ENCODE data around the gene EPHX1. TPM values are rescaled to one million over a fixed set of nuclear protein-coding genes. Genes with fewer than 3 reads are reported as not detected.
A peak's percentile ranks its signal among the peaks of the same experiment; 100 is the strongest.
"Not testable (repeated sequence)": the region's sequence is repeated elsewhere in the genome, so short reads cannot be mapped to it uniquely, and the experiment has no call there.

The EPHX1 gene
- total RNA-seq, 1 experiment from 2014 or later = 54.6 TPM

GRCh38 chr1:225778337-225778669 is 31.6 kb upstream of the EPHX1 start:
- POLR2A ChIA-PET (ENCODE audit: unreplicated experiment) = interaction anchor here (0.6 to 1.2 kb wide), 6 partner anchors 103 to 318 kb away, joined by 3 to 14 read pairs (median 6); partner anchors contain the start of gene H3-3A
- no TSS peak for BruUV-seq (replicated peaks)
- intact Hi-C loops (cut with micrococcal nuclease) = loop anchor here (5.0 kb wide), 1 partner anchor 104 kb away; the partner anchor contains the start of gene TMEM63A
- H4K20me1 ChIP-seq (ENCODE audit: low read length) = peaks cover 42% of the 10 kb centered on the region
- peak overlapping the region; percentile 91 for H3K9ac ChIP-seq (ENCODE audit: low read length)
- H3K4me3 ChIP-seq (ENCODE audit: low read length) = peak overlapping the region; percentile 78
- peaks cover 41% of the 10 kb centered on the region for H3K4me1 ChIP-seq (ENCODE audit: insufficient read depth, low read length)
- CTCF ChIA-PET = interaction anchor here (0.6 to 1.7 kb wide), 5 partner anchors 32 to 305 kb away, joined by 3 to 11 read pairs (median 4); partner anchors contain the start of gene EPHX1
- H3K4me2 ChIP-seq (ENCODE audit: low read length) = peak overlapping the region; percentile 90
- H3K9me3 ChIP-seq (ENCODE audit: low read length) = no peaks in the 10 kb centered on the region
- no peaks in the 10 kb centered on the region for H3K27me3 ChIP-seq (ENCODE audit: low read length)
- peaks cover 20% of the 10 kb centered on the region for H3K36me3 ChIP-seq (ENCODE audit: low read depth, low read length)
- TF ChIP-seq EZH2 (IDR thresholded peaks at IDR 0.05; ENCODE audit: low read length, unreplicated experiment) (no peak), EZH2phosphoT487 (IDR thresholded peaks at IDR 0.05; ENCODE audit: borderline replicate concordance, low read length) (no peak)
- TF ChIP-seq, protein P1, sequence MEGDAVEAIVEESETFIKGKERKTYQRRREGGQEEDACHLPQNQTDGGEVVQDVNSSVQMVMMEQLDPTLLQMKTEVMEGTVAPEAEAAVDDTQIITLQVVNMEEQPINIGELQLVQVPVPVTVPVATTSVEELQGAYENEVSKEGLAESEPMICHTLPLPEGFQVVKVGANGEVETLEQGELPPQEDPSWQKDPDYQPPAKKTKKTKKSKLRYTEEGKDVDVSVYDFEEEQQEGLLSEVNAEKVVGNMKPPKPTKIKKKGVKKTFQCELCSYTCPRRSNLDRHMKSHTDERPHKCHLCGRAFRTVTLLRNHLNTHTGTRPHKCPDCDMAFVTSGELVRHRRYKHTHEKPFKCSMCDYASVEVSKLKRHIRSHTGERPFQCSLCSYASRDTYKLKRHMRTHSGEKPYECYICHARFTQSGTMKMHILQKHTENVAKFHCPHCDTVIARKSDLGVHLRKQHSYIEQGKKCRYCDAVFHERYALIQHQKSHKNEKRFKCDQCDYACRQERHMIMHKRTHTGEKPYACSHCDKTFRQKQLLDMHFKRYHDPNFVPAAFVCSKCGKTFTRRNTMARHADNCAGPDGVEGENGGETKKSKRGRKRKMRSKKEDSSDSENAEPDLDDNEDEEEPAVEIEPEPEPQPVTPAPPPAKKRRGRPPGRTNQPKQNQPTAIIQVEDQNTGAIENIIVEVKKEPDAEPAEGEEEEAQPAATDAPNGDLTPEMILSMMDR (conservative IDR thresholded peaks at IDR 0.05; ENCODE audit: low read depth, low read length) = no peak
- H3K9me2 ChIP-seq (replicated peaks; ENCODE audit: low read length) = no peaks in the 10 kb centered on the region
- no peak for ATAC-seq
- peak overlapping the region; percentile 84 for H3K27ac ChIP-seq (ENCODE audit: low read length)
- H2AFZ ChIP-seq (ENCODE audit: low read length) = peak overlapping the region; percentile 73
- peaks cover 1% of the 10 kb centered on the region for H3F3A ChIP-seq (ENCODE audit: low read length, unreplicated experiment)
- no peak for DNase-seq
- peaks cover 65% of the 10 kb centered on the region for H3K79me2 ChIP-seq (ENCODE audit: low read length)

- Histone ChIP-seq H3K4me3 (ENCODE audit: low read length) (peak overlapping the region; percentile 78), H3K79me2 (ENCODE audit: low read length) (peaks cover 74% of the 10 kb centered on the region), H3K4me1 (ENCODE audit: insufficient read depth, low read length) (peaks cover 32% of the 10 kb centered on the region), H4K20me1 (ENCODE audit: low read length) (peaks cover 47% of the 10 kb centered on the region), H3K36me3 (ENCODE audit: low read depth, low read length) (peaks cover 28% of the 10 kb centered on the region), H3K4me2 (ENCODE audit: low read length) (peak overlapping the region; percentile 90), H3K9ac (ENCODE audit: low read length) (peak overlapping the region; percentile 91)
- BruUV-seq (replicated peaks); ATAC-seq; H3K27ac ChIP-seq (ENCODE audit: low read length); CTCF ChIA-PET; H2AFZ ChIP-seq (ENCODE audit: low read length); H3K9me3 ChIP-seq (ENCODE audit: low read length); H3K9me2 ChIP-seq (replicated peaks; ENCODE audit: low read length); H3K27me3 ChIP-seq (ENCODE audit: low read length); H3F3A ChIP-seq (ENCODE audit: low read length, unreplicated experiment); DNase-seq: not testable (repeated sequence)
- intact Hi-C loops (cut with micrococcal nuclease) = loop anchor here (5.0 kb wide), 1 partner anchor 103 kb away; the partner anchor contains the start of gene TMEM63A
- POLR2A ChIA-PET (ENCODE audit: unreplicated experiment) = interaction anchor here (0.7 kb wide), 1 partner anchor 159 kb away, joined by 16 read pairs; no protein-coding TSS in a partner anchor
These were observed 30.8 kb upstream of the EPHX1 start for GRCh38 chr1:225779165-225779564.

- ChIA-PET CTCF (no interaction called here), POLR2A (ENCODE audit: unreplicated experiment) (interaction anchor here (0.7 kb wide), 1 partner anchor 122 kb away, joined by 23 read pairs; no protein-coding TSS in a partner anchor)
- Histone ChIP-seq H3K27ac (ENCODE audit: low read length) (no peak overlapping the region), H3K79me2 (ENCODE audit: low read length) (peaks cover 80% of the 10 kb centered on the region), H3K9me3 (ENCODE audit: low read length) (no peaks in the 10 kb centered on the region), H3K9ac (ENCODE audit: low read length) (no peak overlapping the region), H3K27me3 (ENCODE audit: low read length) (no peaks in the 10 kb centered on the region), H3K4me2 (ENCODE audit: low read length) (peak overlapping the region; percentile 90), H3K36me3 (ENCODE audit: low read depth, low read length) (peaks cover 32% of the 10 kb centered on the region), H3K9me2 (replicated peaks; ENCODE audit: low read length) (no peaks in the 10 kb centered on the region), H3K4me1 (ENCODE audit: insufficient read depth, low read length) (peaks cover 28% of the 10 kb centered on the region), H3F3A (ENCODE audit: low read length, unreplicated experiment) (no peaks in the 10 kb centered on the region), H2AFZ (ENCODE audit: low read length) (no peak overlapping the region), H3K4me3 (ENCODE audit: low read length) (peak overlapping the region; percentile 78), H4K20me1 (ENCODE audit: low read length) (peaks cover 47% of the 10 kb centered on the region)
- ATAC-seq (no peak), DNase-seq (no peak)
- BruUV-seq (replicated peaks) = no TSS peak
- intact Hi-C loops (cut with micrococcal nuclease) = no loop called here
- no peak for TF ChIP-seq EZH2phosphoT487 (IDR thresholded peaks at IDR 0.05; ENCODE audit: borderline replicate concordance, low read length)
- TF ChIP-seq, protein P1 (conservative IDR thresholded peaks at IDR 0.05; ENCODE audit: low read depth, low read length) = no peak
- no peak for TF ChIP-seq EZH2 (IDR thresholded peaks at IDR 0.05; ENCODE audit: low read length, unreplicated experiment)
These were observed 29.8 kb upstream of the EPHX1 start for GRCh38 chr1:225780134-225780533.
